Activated naive CD8-positive, alpha-beta T cell treated with anti-CD3 and anti-CD28 coated beads for 36 hours (primary cell): ENCODE results near the gene DMD. TPM values are rescaled to one million over a fixed set of nuclear protein-coding genes. Genes with fewer than 3 reads are reported as not detected.

ENCODE experiments used
- DNase-seq: peaks from one replicate; pipeline ENCODE4 v3.0.0; 2021
- H3K27ac Mint-ChIP-seq: one replicate; pipeline ENCODE4 v1.8.0; 2022; ENCODE audit warnings: mild to moderate bottlenecking, moderate library complexity, mixed read lengths
- H3K27me3 Mint-ChIP-seq: one replicate; pipeline ENCODE4 v1.8.0; 2022; ENCODE audit warnings: mild to moderate bottlenecking, mixed read lengths
- H3K36me3 Mint-ChIP-seq: one replicate; pipeline ENCODE4 v1.8.0; 2021; ENCODE audit warnings: mild to moderate bottlenecking, mixed read lengths
- H3K4me1 Mint-ChIP-seq: one replicate; pipeline ENCODE4 v1.8.0; 2021; ENCODE audit warnings: mixed read lengths
- H3K4me3 Mint-ChIP-seq: one replicate; pipeline ENCODE4 v1.8.0; 2022; ENCODE audit warnings: mild to moderate bottlenecking, moderate library complexity, mixed read lengths
- H3K9me3 Mint-ChIP-seq: one replicate; pipeline ENCODE4 v1.8.0; 2022; ENCODE audit warnings: mixed read lengths
- total RNA-seq, 2 experiments: library from RNA; stranded (reverse); gene quantifications; one replicate each; pipeline ENCODE4 v1.2.3, GENCODE V29; 2021

DMD gene
- total RNA-seq, 2 experiments from 2014 or later = 0.08 to 0.46 TPM

DNA sequence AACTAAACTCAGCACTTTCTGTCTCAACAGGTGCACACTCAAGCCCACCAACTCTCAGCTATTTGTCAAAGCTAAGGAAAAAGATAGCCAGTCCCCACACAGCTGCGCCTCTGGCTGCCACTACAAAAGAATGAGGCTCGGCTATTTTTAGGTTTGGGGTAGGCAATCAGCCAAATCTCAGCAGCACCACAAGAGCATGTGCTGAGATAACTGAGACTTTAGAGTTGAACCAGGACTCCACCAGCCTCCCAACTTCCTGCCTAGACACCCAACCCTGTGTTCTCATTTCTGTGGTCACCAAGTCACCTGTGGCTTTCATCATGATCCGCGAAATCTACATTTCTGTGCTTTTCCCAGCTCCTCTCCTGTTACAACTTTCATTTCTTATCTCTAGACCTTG lies 28.0 kb downstream of the DMD start:
- no peak for DNase-seq

GRCh38 chrX:33178690-33179089 lies 32.7 kb downstream of the DMD start:
- Mint-ChIP-seq H3K9me3 (peaks cover 3% of the 10 kb centered on the region), H3K4me3 (no peak overlapping the region), H3K27ac (no peak overlapping the region), H3K4me1 (no peaks in the 10 kb centered on the region), H3K36me3 (no peaks in the 10 kb centered on the region), H3K27me3 (no peaks in the 10 kb centered on the region)
- DNase-seq = no peak

More for the DNA sequence above, 28.0 kb downstream of the DMD start:
- H3K27me3 Mint-ChIP-seq = no peaks in the 10 kb centered on the region
- no peaks in the 10 kb centered on the region for H3K36me3 Mint-ChIP-seq
- H3K27ac Mint-ChIP-seq = no peak overlapping the region
- H3K4me3 Mint-ChIP-seq = no peak overlapping the region
- no peaks in the 10 kb centered on the region for H3K4me1 Mint-ChIP-seq
- H3K9me3 Mint-ChIP-seq = peaks cover 3% of the 10 kb centered on the region

DNA sequence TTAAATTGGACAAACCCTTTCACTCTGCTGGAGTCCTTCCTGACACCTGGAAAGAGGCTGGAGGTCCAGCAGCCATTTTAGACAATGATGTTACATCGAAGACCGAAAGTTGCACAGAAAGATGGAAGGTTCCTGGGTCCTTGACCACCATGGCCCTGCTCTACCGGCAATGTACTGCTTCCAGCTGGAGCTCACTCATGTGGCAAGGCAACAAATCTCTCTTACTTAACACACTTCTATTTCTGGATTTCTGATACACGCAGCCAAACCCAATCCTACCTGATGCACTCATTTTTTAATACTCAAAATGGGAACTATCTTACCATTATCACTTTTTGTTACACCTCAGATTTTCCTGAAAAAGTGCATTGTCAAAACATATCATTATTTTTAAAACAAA lies 33.1 kb downstream of the DMD start:
- H3K27me3 Mint-ChIP-seq = no peaks in the 10 kb centered on the region
- H3K36me3 Mint-ChIP-seq = no peaks in the 10 kb centered on the region
- H3K27ac Mint-ChIP-seq = no peak overlapping the region
- H3K4me1 Mint-ChIP-seq = no peaks in the 10 kb centered on the region
- peaks cover 3% of the 10 kb centered on the region for H3K9me3 Mint-ChIP-seq
- no peak for DNase-seq
- H3K4me3 Mint-ChIP-seq = no peak overlapping the region

- Mint-ChIP-seq H3K4me3 (no peak overlapping the region), H3K9me3 (peaks cover 3% of the 10 kb centered on the region), H3K27me3 (no peaks in the 10 kb centered on the region), H3K27ac (no peak overlapping the region), H3K4me1 (no peaks in the 10 kb centered on the region), H3K36me3 (no peaks in the 10 kb centered on the region)
- DNase-seq = no peak
These were observed 36.1 kb downstream of the DMD start for GRCh38 chrX:33175201-33175600.

GRCh38 chrX:33171041-33171440 lies 40.3 kb downstream of the DMD start:
- no peak overlapping the region for H3K27ac Mint-ChIP-seq
- no peak overlapping the region for H3K4me3 Mint-ChIP-seq
- H3K36me3 Mint-ChIP-seq = no peaks in the 10 kb centered on the region
- H3K9me3 Mint-ChIP-seq = peaks cover 1% of the 10 kb centered on the region
- no peak for DNase-seq
- H3K27me3 Mint-ChIP-seq = no peaks in the 10 kb centered on the region
- no peaks in the 10 kb centered on the region for H3K4me1 Mint-ChIP-seq

DNA sequence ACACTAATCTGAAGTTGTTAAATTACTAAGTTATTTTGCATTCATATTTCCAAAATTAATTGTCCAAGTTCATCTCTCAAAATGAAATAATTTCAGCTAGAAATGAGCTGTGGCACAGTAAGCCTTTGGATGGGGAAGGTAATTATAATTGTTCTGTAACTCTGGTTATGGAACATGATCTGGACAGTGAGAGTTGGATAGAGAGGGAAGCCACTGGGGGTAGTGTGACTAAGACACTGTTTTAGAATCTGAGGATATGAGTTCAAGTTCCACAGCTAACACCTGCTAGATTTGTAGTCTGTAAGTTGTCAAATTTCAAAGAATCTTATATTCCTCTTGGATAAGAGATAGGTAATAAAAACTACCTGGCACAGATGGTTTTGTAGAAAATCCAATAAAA lies 49.5 kb downstream of the DMD start:
- no peaks in the 10 kb centered on the region for H3K27me3 Mint-ChIP-seq
- no peaks in the 10 kb centered on the region for H3K9me3 Mint-ChIP-seq
- no peak overlapping the region for H3K27ac Mint-ChIP-seq
- H3K4me3 Mint-ChIP-seq = no peak overlapping the region
- no peak for DNase-seq
- H3K36me3 Mint-ChIP-seq = no peaks in the 10 kb centered on the region
- H3K4me1 Mint-ChIP-seq = no peaks in the 10 kb centered on the region

- Mint-ChIP-seq H3K4me1 (no peaks in the 10 kb centered on the region), H3K27me3 (no peaks in the 10 kb centered on the region), H3K4me3 (no peak overlapping the region), H3K36me3 (no peaks in the 10 kb centered on the region), H3K27ac (no peak overlapping the region), H3K9me3 (no peaks in the 10 kb centered on the region)
- no peak for DNase-seq
These were observed 51.1 kb downstream of the DMD start for GRCh38 chrX:33160273-33160672.

- H3K4me3 Mint-ChIP-seq = no peak overlapping the region
- no peaks in the 10 kb centered on the region for H3K4me1 Mint-ChIP-seq
- no peak overlapping the region for H3K27ac Mint-ChIP-seq
- DNase-seq = no peak
- no peaks in the 10 kb centered on the region for H3K9me3 Mint-ChIP-seq
- no peaks in the 10 kb centered on the region for H3K27me3 Mint-ChIP-seq
- H3K36me3 Mint-ChIP-seq = no peaks in the 10 kb centered on the region
These were observed 55.1 kb downstream of the DMD start for GRCh38 chrX:33156152-33156726.

GRCh38 chrX:33149580-33149979 lies 61.8 kb downstream of the DMD start:
- Mint-ChIP-seq H3K27me3 (no peaks in the 10 kb centered on the region), H3K9me3 (peaks cover 1% of the 10 kb centered on the region), H3K4me1 (no peaks in the 10 kb centered on the region), H3K27ac (no peak overlapping the region), H3K36me3 (no peaks in the 10 kb centered on the region), H3K4me3 (no peak overlapping the region)
- no peak for DNase-seq

DNA sequence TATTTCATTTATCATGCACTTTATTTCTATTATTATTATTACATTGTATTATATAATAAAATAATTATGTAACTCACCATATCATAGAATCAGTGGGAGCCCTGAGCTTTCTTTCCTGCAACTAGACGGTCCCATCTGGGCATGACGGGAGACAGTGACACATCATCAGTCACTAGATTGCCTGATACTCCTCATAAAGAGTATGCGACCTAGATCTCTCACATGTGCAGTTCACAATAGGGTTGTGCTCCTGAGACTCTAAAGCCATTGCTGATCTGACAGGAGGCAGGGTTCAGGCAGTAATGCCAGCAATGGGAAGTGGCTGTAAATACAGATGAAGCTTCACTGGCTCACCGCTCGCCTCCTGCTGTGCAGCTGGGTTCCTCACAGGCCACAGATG lies 62.3 kb downstream of the DMD start:
- H3K27me3 Mint-ChIP-seq = no peaks in the 10 kb centered on the region
- peaks cover 1% of the 10 kb centered on the region for H3K9me3 Mint-ChIP-seq
- H3K4me1 Mint-ChIP-seq = no peaks in the 10 kb centered on the region
- no peak overlapping the region for H3K27ac Mint-ChIP-seq
- DNase-seq = no peak
- H3K4me3 Mint-ChIP-seq = no peak overlapping the region
- H3K36me3 Mint-ChIP-seq = no peaks in the 10 kb centered on the region

- Mint-ChIP-seq H3K4me1 (no peaks in the 10 kb centered on the region), H3K36me3 (no peaks in the 10 kb centered on the region), H3K9me3 (peaks cover 1% of the 10 kb centered on the region), H3K27ac (no peak overlapping the region), H3K27me3 (no peaks in the 10 kb centered on the region), H3K4me3 (no peak overlapping the region)
- DNase-seq = no peak
These were observed 69.0 kb downstream of the DMD start for GRCh38 chrX:33142331-33142730.

DNA sequence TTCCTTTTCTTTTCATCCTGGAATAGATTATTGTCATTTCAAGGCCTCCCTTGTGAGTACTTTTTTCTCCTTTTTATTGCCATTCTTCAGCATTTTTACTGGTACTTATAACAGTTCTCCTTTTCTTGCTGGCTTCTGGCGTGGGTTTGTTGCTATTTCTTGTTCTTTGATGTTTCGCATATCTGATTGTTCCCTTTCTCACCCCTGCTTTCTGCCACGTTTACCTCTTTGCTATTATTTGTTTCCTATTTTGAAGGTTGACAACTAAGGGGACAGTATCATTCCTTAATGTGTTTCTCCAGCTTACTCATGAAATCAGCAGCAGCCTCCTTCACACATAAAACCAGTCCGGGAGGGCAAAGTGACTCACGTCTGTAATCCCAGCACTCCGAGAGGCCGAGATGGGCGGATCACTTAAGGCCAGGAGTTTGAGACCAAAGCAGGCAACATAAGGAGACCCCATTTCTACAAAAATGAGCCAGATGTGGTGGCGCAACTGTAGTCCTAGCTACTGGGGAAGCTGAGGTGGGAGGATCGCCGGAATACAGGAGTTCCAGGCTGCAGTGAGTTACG lies 72.6 kb downstream of the DMD start:
- Mint-ChIP-seq H3K27ac (no peak overlapping the region), H3K4me1 (no peaks in the 10 kb centered on the region), H3K27me3 (no peaks in the 10 kb centered on the region), H3K9me3 (no peaks in the 10 kb centered on the region), H3K4me3 (no peak overlapping the region), H3K36me3 (no peaks in the 10 kb centered on the region)
- DNase-seq = no peak

DNA sequence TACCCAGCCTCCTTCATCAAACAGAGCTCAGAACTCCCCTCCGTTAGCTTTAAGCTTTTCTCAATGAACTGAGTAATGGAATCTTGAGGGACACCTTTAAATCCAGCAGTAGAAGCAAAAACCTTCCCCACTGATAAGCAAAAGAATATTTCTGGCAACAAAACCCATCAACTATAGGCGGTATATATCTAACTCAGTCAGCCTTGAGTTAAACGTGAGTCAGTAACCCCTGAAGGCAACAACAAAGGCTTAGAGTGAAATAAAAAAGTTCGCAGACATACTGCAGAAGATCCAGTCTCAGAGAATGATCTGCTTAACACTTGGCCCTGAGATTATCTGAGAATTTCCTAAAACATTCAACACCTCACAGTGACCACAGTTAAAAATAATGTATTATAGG lies 77.2 kb downstream of the DMD start:
- H3K4me1 Mint-ChIP-seq = no peaks in the 10 kb centered on the region
- H3K36me3 Mint-ChIP-seq = no peaks in the 10 kb centered on the region
- no peak overlapping the region for H3K4me3 Mint-ChIP-seq
- DNase-seq = no peak
- H3K9me3 Mint-ChIP-seq = no peaks in the 10 kb centered on the region
- no peak overlapping the region for H3K27ac Mint-ChIP-seq
- H3K27me3 Mint-ChIP-seq = no peaks in the 10 kb centered on the region

DNA sequence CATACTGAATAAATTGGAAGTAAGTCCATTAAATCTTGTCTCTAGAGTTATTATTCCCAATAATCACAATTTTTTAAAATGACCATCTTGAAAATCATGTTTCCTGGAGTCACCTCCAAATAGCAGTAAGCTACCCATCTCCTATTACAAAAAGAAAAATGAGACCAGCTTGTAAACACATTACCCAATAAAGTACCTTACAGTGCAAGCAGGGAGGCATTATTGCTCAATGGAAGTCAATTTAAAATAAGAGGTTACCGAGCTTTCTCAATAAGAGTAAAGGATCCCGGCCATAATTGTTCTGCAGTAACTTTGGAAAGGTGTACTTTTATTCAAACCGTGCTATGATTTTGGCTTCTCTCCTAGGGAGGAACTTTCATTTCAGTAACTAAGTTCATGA lies 78.0 kb downstream of the DMD start:
- Mint-ChIP-seq H3K36me3 (no peaks in the 10 kb centered on the region), H3K27ac (no peak overlapping the region), H3K4me1 (no peaks in the 10 kb centered on the region), H3K27me3 (no peaks in the 10 kb centered on the region), H3K9me3 (no peaks in the 10 kb centered on the region), H3K4me3 (no peak overlapping the region)
- DNase-seq = no peak

DNA sequence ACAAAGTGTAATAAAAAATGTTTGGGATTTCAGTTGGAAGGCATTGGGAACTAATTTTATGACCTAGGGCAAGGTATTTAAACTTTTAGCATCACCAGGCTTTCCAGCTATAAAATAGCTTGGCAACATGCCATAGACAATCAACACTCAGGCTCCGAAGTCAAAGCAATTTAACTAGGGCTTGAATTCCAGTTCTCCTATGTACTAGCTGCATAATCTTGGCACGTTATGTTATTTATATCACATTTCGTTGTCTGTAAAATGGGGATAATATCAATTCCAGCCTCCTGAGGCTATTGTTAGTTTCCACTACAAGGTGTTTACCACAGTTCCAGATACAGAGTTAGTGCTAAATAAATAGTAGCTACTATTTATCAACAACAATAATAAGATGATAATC lies 78.8 kb downstream of the DMD start:
- no peak overlapping the region for H3K27ac Mint-ChIP-seq
- H3K4me3 Mint-ChIP-seq = no peak overlapping the region
- H3K4me1 Mint-ChIP-seq = no peaks in the 10 kb centered on the region
- H3K9me3 Mint-ChIP-seq = no peaks in the 10 kb centered on the region
- DNase-seq = no peak
- no peaks in the 10 kb centered on the region for H3K36me3 Mint-ChIP-seq
- no peaks in the 10 kb centered on the region for H3K27me3 Mint-ChIP-seq

DNA sequence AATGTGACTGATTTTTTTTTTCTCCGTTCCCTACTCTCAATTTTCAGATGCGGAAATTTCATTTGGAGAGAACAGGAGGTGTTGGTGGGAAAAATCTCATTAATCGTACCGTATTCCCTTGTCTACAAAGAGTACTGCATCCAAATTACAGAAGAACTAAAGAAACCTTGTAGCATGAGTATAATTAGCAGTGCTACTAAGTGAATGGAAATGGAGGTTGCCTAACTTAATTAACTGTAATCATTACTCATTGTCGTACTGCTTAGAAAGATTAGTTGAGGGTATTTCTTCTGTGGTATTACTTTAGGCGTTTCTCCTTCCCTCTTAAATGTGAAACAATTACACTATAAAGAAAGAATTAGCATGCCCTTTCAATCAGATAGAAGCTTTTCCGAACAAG lies 81.7 kb downstream of the DMD start:
- H3K4me1 Mint-ChIP-seq = no peaks in the 10 kb centered on the region
- no peak overlapping the region for H3K4me3 Mint-ChIP-seq
- no peak overlapping the region for H3K27ac Mint-ChIP-seq
- no peaks in the 10 kb centered on the region for H3K36me3 Mint-ChIP-seq
- H3K9me3 Mint-ChIP-seq = no peaks in the 10 kb centered on the region
- no peaks in the 10 kb centered on the region for H3K27me3 Mint-ChIP-seq
- DNase-seq = no peak
